ENCODE results near the gene UGT1A3. TPM values are rescaled to one million over a fixed set of nuclear protein-coding genes. Genes with fewer than 3 reads are reported as not detected.

UGT1A3 gene
- total and polyA plus RNA-seq, 7 donors = not detected

- Histone ChIP-seq H3K4me1 (no peaks in the 10 kb centered on the region), H3K9me3 (no peaks in the 10 kb centered on the region), H3K27ac (no peak overlapping the region), H3K27me3 (ENCODE audit: insufficient read depth in 3 of 3, low read length in 2 of 3) (no peaks in the 10 kb centered on the region), H3K36me3 (ENCODE audit: insufficient read depth in 1 of 2, low read depth in 1 of 2) (no peaks in the 10 kb centered on the region), H3K4me3 (no peak overlapping the region)
- 64 to 72% (median 71%) methylated on average over 18 of the region's 18 CpGs for WGBS, 3 donors
- intact Hi-C loops (cut with DNase I) = no loop called here
- DNase-seq (no peak), ATAC-seq (no peak)
- no peak for TF ChIP-seq CTCF (IDR thresholded peaks at IDR 0.05)
These were observed 62.5 kb downstream of the UGT1A3 start for GRCh38 chr2:233791151-233791882.

GRCh38 chr2:233791883-233792329 lies 63.1 kb downstream of the UGT1A3 start:
- no peak for TF ChIP-seq CTCF (IDR thresholded peaks at IDR 0.05)
- DNase-seq (no peak), ATAC-seq (no peak)
- intact Hi-C loops (cut with DNase I) = no loop called here
- no peaks in the 10 kb centered on the region for H3K27me3 ChIP-seq (ENCODE audit: insufficient read depth in 3 of 3, low read length in 2 of 3)
- no peaks in the 10 kb centered on the region for H3K4me1 ChIP-seq
- H3K4me3 ChIP-seq = no peak overlapping the region
- WGBS, 3 donors = 66 to 80% (median 73%) methylated on average over 7 to 9 of the region's 9 CpGs
- H3K27ac ChIP-seq = no peak overlapping the region
- no peaks in the 10 kb centered on the region for H3K36me3 ChIP-seq (ENCODE audit: insufficient read depth in 1 of 2, low read depth in 1 of 2)
- H3K9me3 ChIP-seq = no peaks in the 10 kb centered on the region

- Histone ChIP-seq H3K27ac (no peak overlapping the region), H3K4me1 (no peaks in the 10 kb centered on the region), H3K36me3 (ENCODE audit: insufficient read depth in 1 of 2, low read depth in 1 of 2) (no peaks in the 10 kb centered on the region), H3K9me3 (no peaks in the 10 kb centered on the region), H3K4me3 (no peak overlapping the region), H3K27me3 (ENCODE audit: insufficient read depth in 3 of 3, low read length in 2 of 3) (no peaks in the 10 kb centered on the region)
- no peak for TF ChIP-seq CTCF (IDR thresholded peaks at IDR 0.05)
- intact Hi-C loops (cut with DNase I) = no loop called here
- ATAC-seq (no peak), DNase-seq (no peak)
- 80 to 92% (median 91%) methylated on average over 7 of the region's 7 CpGs for WGBS, 3 donors
These were observed 63.9 kb downstream of the UGT1A3 start for GRCh38 chr2:233792720-233793119.

GRCh38 chr2:233793465-233794127 lies 64.8 kb downstream of the UGT1A3 start:
- no peaks in the 10 kb centered on the region for H3K9me3 ChIP-seq
- no peak overlapping the region for H3K27ac ChIP-seq
- WGBS, 3 donors = 74 to 75% (median 75%) methylated on average over 18 of the region's 18 CpGs
- no peaks in the 10 kb centered on the region for H3K4me1 ChIP-seq
- ATAC-seq (no peak), DNase-seq (no peak)
- H3K36me3 ChIP-seq (ENCODE audit: insufficient read depth in 1 of 2, low read depth in 1 of 2) = no peaks in the 10 kb centered on the region
- no peaks in the 10 kb centered on the region for H3K27me3 ChIP-seq (ENCODE audit: insufficient read depth in 3 of 3, low read length in 2 of 3)
- H3K4me3 ChIP-seq = no peak overlapping the region
- no peak for TF ChIP-seq CTCF (IDR thresholded peaks at IDR 0.05)
- intact Hi-C loops (cut with DNase I) = no loop called here

Data from psoas muscle (tissue), 8 donors.